Prostate gland (tissue), 2 donors: ENCODE measurements around the gene CARMIL1. TPM values are rescaled to one million over a fixed set of nuclear protein-coding genes. Genes with fewer than 3 reads are reported as not detected.

ENCODE experiments used
- DNase-seq: peaks from one replicate; pipeline ENCODE4 v3.0.0-alpha.2; 2019; ENCODE audit warnings: low spot score
- H3K27ac ChIP-seq, 2 donors: fragments of 200-600 bp; sonication (generic); 2 replicates each; pipeline ENCODE4 v1.5.1; 2017 to 2019
- H3K27me3 ChIP-seq: fragments of 200-600 bp; sonication (generic); replicated peaks from 2 replicates; pipeline ENCODE4 v1.5.1; 2019; ENCODE audit not compliant: insufficient read depth
- H3K36me3 ChIP-seq, 2 donors: fragments of 200-600 bp; sonication (generic); 1 replicate in 1 of 2; 2 replicates in 1 of 2; pipeline versions ENCODE4 v1.5.1 to v1.8.1; 2017 to 2019
- H3K4me1 ChIP-seq: fragments of 200-600 bp; sonication (generic); replicated peaks from 2 replicates; pipeline ENCODE4 v1.5.1; 2019
- H3K4me3 ChIP-seq, 2 donors: fragments of 200-600 bp; sonication (generic); 2 replicates each; pipeline ENCODE4 v1.5.1; 2017 to 2019
- H3K9me3 ChIP-seq: fragments of 200-600 bp; sonication (generic); 2 replicates; pipeline ENCODE4 v1.5.1; 2017
- POLR2A ChIP-seq: fragments of 450-650 bp; IDR thresholded peaks from one replicate; pipeline ENCODE4 v1.6.1; 2016; ENCODE audit warnings: antibody characterized with exemption, mild to moderate bottlenecking
- POLR2AphosphoS5 ChIP-seq: sonication (generic); formaldehyde crosslinking; IDR thresholded peaks from one replicate; pipeline ENCODE4 v1.6.1; 2017; ENCODE audit warnings: antibody characterized with exemption
- WGBS: methylation state at CpG from one replicate; pipeline ENCODE4 v1.1.5; 2018; 5-methylcytosine and 5-hydroxymethylcytosine counted together
- intact Hi-C: fragments of 100-400 bp; cut with DNase I; formaldehyde crosslinking; loops from one replicate; pipeline ENCODE4 v1.14.2; 2022
- total RNA-seq, 2 donors: library from RNA; depleted of rRNA; stranded (reverse); fragments of >200 nt; gene quantifications; one replicate each; pipeline ENCODE4 v1.1.0, GENCODE V29; 2016
- TF ChIP-seq, protein P1 (sequence below), 4 experiments: fragments of 200-600 bp in 2 of 4; fragments of 450-650 bp in 2 of 4; sonication (generic) in 2 of 4; IDR thresholded peaks; 1 replicate in 3 of 4; 2 replicates in 1 of 4; pipeline ENCODE4 v1.5.1; 2016 to 2019; ENCODE audit warnings: antibody characterized with exemption in 4 of 4, mild to moderate bottlenecking in 2 of 4, moderate library complexity in 2 of 4

CARMIL1 gene
- total RNA-seq, 2 donors from 2014 or later = 12.9 to 71.7 TPM

- Histone ChIP-seq H3K27me3 (no peaks in the 10 kb centered on the region), H3K9me3 (no peaks in the 10 kb centered on the region), H3K4me1 (no peaks in the 10 kb centered on the region), H3K27ac (no peak overlapping the region), H3K36me3 (no peaks in the 10 kb centered on the region), H3K4me3 (no peak overlapping the region)
- intact Hi-C loops = no loop called here
- TF ChIP-seq POLR2A = no peak
- TF ChIP-seq POLR2AphosphoS5 = no peak
- TF ChIP-seq, protein P1, sequence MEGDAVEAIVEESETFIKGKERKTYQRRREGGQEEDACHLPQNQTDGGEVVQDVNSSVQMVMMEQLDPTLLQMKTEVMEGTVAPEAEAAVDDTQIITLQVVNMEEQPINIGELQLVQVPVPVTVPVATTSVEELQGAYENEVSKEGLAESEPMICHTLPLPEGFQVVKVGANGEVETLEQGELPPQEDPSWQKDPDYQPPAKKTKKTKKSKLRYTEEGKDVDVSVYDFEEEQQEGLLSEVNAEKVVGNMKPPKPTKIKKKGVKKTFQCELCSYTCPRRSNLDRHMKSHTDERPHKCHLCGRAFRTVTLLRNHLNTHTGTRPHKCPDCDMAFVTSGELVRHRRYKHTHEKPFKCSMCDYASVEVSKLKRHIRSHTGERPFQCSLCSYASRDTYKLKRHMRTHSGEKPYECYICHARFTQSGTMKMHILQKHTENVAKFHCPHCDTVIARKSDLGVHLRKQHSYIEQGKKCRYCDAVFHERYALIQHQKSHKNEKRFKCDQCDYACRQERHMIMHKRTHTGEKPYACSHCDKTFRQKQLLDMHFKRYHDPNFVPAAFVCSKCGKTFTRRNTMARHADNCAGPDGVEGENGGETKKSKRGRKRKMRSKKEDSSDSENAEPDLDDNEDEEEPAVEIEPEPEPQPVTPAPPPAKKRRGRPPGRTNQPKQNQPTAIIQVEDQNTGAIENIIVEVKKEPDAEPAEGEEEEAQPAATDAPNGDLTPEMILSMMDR (IDR thresholded peaks at IDR 0.05) = no peak
- no peak for DNase-seq
- WGBS = 96% methylated on average over 1 of the region's 1 CpG
Observed at GRCh38 chr6:25311331-25311840, 32.2 kb downstream of the CARMIL1 start.

DNA sequence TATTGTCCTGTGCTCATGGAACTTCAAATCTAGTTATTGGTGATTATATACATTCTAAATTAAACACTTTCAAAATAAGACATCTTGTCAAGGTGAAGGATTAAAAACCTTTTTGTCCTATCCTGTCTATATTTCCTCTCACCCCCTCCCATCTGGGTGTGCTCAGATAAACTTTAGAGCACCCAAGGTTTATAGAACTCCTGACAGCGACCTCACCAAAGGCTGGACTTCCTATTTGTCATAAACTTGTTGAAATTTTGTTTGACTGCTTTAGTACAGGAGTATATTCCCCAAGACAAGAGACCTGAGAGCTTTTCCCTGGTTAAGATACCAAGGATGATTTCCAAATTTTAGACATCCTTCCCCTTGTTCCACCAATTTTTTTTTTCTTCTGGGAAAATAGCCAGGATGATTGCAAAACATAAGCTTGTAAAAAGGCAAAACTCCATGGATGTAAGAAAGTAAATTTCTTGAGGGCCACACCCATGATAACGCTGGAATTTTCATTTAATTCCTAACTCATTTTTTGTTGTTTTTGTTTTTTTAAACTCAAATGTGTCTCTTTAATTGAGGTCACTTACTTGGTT is 33.0 kb downstream of the CARMIL1 start:
- intact Hi-C loops = no loop called here
- no peak overlapping the region for H3K4me3 ChIP-seq
- TF ChIP-seq POLR2A (no peak), POLR2AphosphoS5 (no peak)
- TF ChIP-seq, protein P1 (IDR thresholded peaks at IDR 0.05) = no peak
- H3K9me3 ChIP-seq = no peaks in the 10 kb centered on the region
- no peak for DNase-seq
- no peak overlapping the region for H3K27ac ChIP-seq
- WGBS = 36% methylated on average over 2 of the region's 2 CpGs
- no peaks in the 10 kb centered on the region for H3K27me3 ChIP-seq
- no peaks in the 10 kb centered on the region for H3K4me1 ChIP-seq
- H3K36me3 ChIP-seq = no peaks in the 10 kb centered on the region

- Histone ChIP-seq H3K9me3 (no peaks in the 10 kb centered on the region), H3K27me3 (no peaks in the 10 kb centered on the region), H3K4me3 (no peak overlapping the region), H3K36me3 (no peaks in the 10 kb centered on the region), H3K4me1 (no peaks in the 10 kb centered on the region), H3K27ac (no peak overlapping the region)
- DNase-seq = no peak
- TF ChIP-seq POLR2AphosphoS5 (no peak), POLR2A (no peak)
- TF ChIP-seq, protein P1 (IDR thresholded peaks at IDR 0.05) = no peak
- intact Hi-C loops = no loop called here
- 0% methylated on average over 2 of the region's 2 CpGs for WGBS
Observed at GRCh38 chr6:25312703-25313102, 33.5 kb downstream of the CARMIL1 start.

- H3K27ac ChIP-seq = no peak overlapping the region
- TF ChIP-seq POLR2AphosphoS5 (no peak), POLR2A (no peak)
Observed at GRCh38 chr6:25314509-25315175, 35.5 kb downstream of the CARMIL1 start.

GRCh38 chr6:25315194-25316177 is 36.3 kb downstream of the CARMIL1 start:
- no peaks in the 10 kb centered on the region for H3K4me1 ChIP-seq
- WGBS = 86% methylated on average over 10 of the region's 10 CpGs
- no peaks in the 10 kb centered on the region for H3K9me3 ChIP-seq
- H3K27me3 ChIP-seq = no peaks in the 10 kb centered on the region
- intact Hi-C loops = no loop called here
- TF ChIP-seq POLR2A (no peak), POLR2AphosphoS5 (no peak)
- TF ChIP-seq, protein P1 (IDR thresholded peaks at IDR 0.05) = no peak
- H3K36me3 ChIP-seq = no peaks in the 10 kb centered on the region
- DNase-seq = no peak
- no peak overlapping the region for H3K4me3 ChIP-seq
- no peak overlapping the region for H3K27ac ChIP-seq

More at GRCh38 chr6:25314509-25315175, 35.5 kb downstream of the CARMIL1 start:
- Histone ChIP-seq H3K36me3 (no peaks in the 10 kb centered on the region), H3K4me1 (no peaks in the 10 kb centered on the region), H3K4me3 (no peak overlapping the region), H3K27me3 (no peaks in the 10 kb centered on the region), H3K9me3 (no peaks in the 10 kb centered on the region)
- intact Hi-C loops = no loop called here
- no peak for DNase-seq
- 92% methylated on average over 2 of the region's 2 CpGs for WGBS
